Naive thymus-derived CD4-positive, alpha-beta T cell (primary cell): Measurements from ENCODE around the gene HSPA12B. TPM values are rescaled to one million over a fixed set of nuclear protein-coding genes. Genes with fewer than 3 reads are reported as not detected.
A peak's percentile ranks its signal among the peaks of the same experiment; 100 is the strongest.

Experiments used
- ATAC-seq: fragments of 150-1000 bp; cut with Tn5 transposase; 2 replicates; pipeline ENCODE4 v1.10.0; 2021; ENCODE audit warnings: mild to moderate bottlenecking, moderate library complexity
- CTCF ChIA-PET: fragments of 350-600 bp; sonication (Branson Sonifier 250); formaldehyde crosslinking; loops from one replicate; lab custom pipeline; 2021; ENCODE audit warnings: antibody characterized with exemption; lab: Charles Lee
- POLR2A ChIA-PET: fragments of 350-600 bp; sonication (Branson Sonifier 250); formaldehyde crosslinking; loops from one replicate; lab custom pipeline; 2021; ENCODE audit warnings: antibody characterized with exemption, inconsistent platforms; lab: Charles Lee
- DNase-seq, 9 donors: peaks; one replicate each; pipeline versions ENCODE4 v3.0.0 to v3.0.0-alpha.2; 2020 to 2022; ENCODE audit warnings: mixed read lengths in 1 of 9
- H3K27ac ChIP-seq: one replicate; pipeline ENCODE4 v1.7.0; 2013; ENCODE audit warnings: mild to moderate bottlenecking, low read depth, low read length, moderate library complexity
- H3K27me3 ChIP-seq, 2 donors: one replicate each; pipeline ENCODE4 v1.7.0; 2013; ENCODE audit warnings: low read length in 2 of 2, mild to moderate bottlenecking in 2 of 2, moderate library complexity in 2 of 2; ENCODE audit not compliant: control insufficient read depth in 2 of 2, insufficient read depth in 2 of 2
- H3K36me3 ChIP-seq, 3 experiments: 1 replicate in 2 of 3; 2 replicates in 1 of 3; pipeline ENCODE4 v1.7.0; 2013; ENCODE audit warnings: low read length in 3 of 3, mild to moderate bottlenecking in 3 of 3, moderate library complexity in 1 of 3; ENCODE audit not compliant: insufficient read depth in 3 of 3, control insufficient read depth in 2 of 3
- H3K4me1 ChIP-seq, 2 donors: one replicate each; pipeline ENCODE4 v1.7.0; 2013; ENCODE audit warnings: low read length in 2 of 2, mild to moderate bottlenecking in 2 of 2, moderate library complexity in 1 of 2; ENCODE audit not compliant: control insufficient read depth in 2 of 2, insufficient read depth in 2 of 2
- H3K4me3 ChIP-seq: 2 replicates; pipeline ENCODE4 v1.7.0; 2013; ENCODE audit warnings: mild to moderate bottlenecking, low read length
- H3K9me3 ChIP-seq, 3 experiments: 1 replicate in 2 of 3; 2 replicates in 1 of 3; pipeline ENCODE4 v1.7.0; 2013; ENCODE audit warnings: low read length in 3 of 3; ENCODE audit not compliant: control insufficient read depth in 2 of 3
- H3K27ac Mint-ChIP-seq, 9 donors: one replicate each; pipeline ENCODE4 v1.8.0; 2020 to 2022; ENCODE audit warnings: mixed read lengths in 9 of 9, mild to moderate bottlenecking in 8 of 9, moderate library complexity in 5 of 9, inconsistent platforms in 2 of 9
- H3K27me3 Mint-ChIP-seq, 5 donors: one replicate each; pipeline ENCODE4 v1.8.0; 2021 to 2022; ENCODE audit warnings: mixed read lengths in 5 of 5, mild to moderate bottlenecking in 1 of 5
- H3K36me3 Mint-ChIP-seq, 5 donors: one replicate each; pipeline ENCODE4 v1.8.0; 2020 to 2022; ENCODE audit warnings: mixed read lengths in 5 of 5, mild to moderate bottlenecking in 3 of 5, inconsistent platforms in 1 of 5
- H3K4me1 Mint-ChIP-seq, 7 donors: one replicate each; pipeline ENCODE4 v1.8.0; 2020 to 2022; ENCODE audit warnings: mixed read lengths in 7 of 7, mild to moderate bottlenecking in 3 of 7, inconsistent platforms in 1 of 7
- H3K4me3 Mint-ChIP-seq, 10 donors: one replicate each; pipeline ENCODE4 v1.8.0; 2020 to 2022; ENCODE audit warnings: mild to moderate bottlenecking in 10 of 10, mixed read lengths in 10 of 10, moderate library complexity in 6 of 10, inconsistent platforms in 2 of 10
- H3K9me3 Mint-ChIP-seq, 11 donors: one replicate each; pipeline ENCODE4 v1.8.0; 2020 to 2022; ENCODE audit warnings: mixed read lengths in 11 of 11, mild to moderate bottlenecking in 4 of 11, inconsistent platforms in 1 of 11, moderate library complexity in 1 of 11
- intact Hi-C, 2 donors: fragments of 100-400 bp; cut with micrococcal nuclease; formaldehyde crosslinking; loops; one replicate each; pipeline ENCODE4 v1.15.1; 2023
- polyA plus RNA-seq, 2 donors: library from polyadenylated mRNA; unstranded; fragments of 300-500 nt; fragmentation: Illumina TruSeq; gene quantifications; one replicate each; pipeline ENCODE4 v1.2.3, GENCODE V29; 2021
- total RNA-seq, 6 experiments: library from RNA in 5 of 6; stranded (reverse) in 5 of 6; gene quantifications; 1 replicate in 5 of 6; 2 replicates in 1 of 6; pipeline ENCODE4 v1.2.3 and lab custom pipeline; 2021 to 2026

Gene HSPA12B
- total and polyA plus RNA-seq, 7 experiments from 2014 or later = 0.09 to 0.20 TPM; not detected in 5

- ATAC-seq (no peak), DNase-seq (no peak)
- Histone ChIP-seq H3K9me3 (no peaks in the 10 kb centered on the region), H3K27ac (peak overlapping the region; percentile 100), H3K36me3 (no peaks in the 10 kb centered on the region), H3K4me1 (peaks cover 6 to 13% of the 10 kb centered on the region in 2 donors), H3K27me3 (no peaks in the 10 kb centered on the region), H3K4me3 (peak overlapping the region; percentile 96)
- ChIA-PET POLR2A (interaction anchor here (0.5 to 2.8 kb wide), 14 partner anchors 9 to 87 kb away, joined by 3 to 43 read pairs (median 9); partner anchors contain the start of genes AP5S1, CDC25B and CENPB), CTCF (interaction anchor here (1.0 to 4.0 kb wide), 6 partner anchors 8 to 318 kb away, joined by 3 to 24 read pairs (median 4); no protein-coding TSS in a partner anchor)
- Mint-ChIP-seq H3K4me1 (peaks cover 11 to 29% (median 21%) of the 10 kb centered on the region in 7 donors), H3K27ac (peak overlapping the region in 7 of 9 donors; percentile 38 to 81 (median 54)), H3K36me3 (no peaks in the 10 kb centered on the region), H3K9me3 (peaks cover 0 to 2% (median 0%) of the 10 kb centered on the region in 11 donors), H3K4me3 (peak overlapping the region; percentile 78 to 94 (median 88)), H3K27me3 (peaks cover 0 to 6% (median 0%) of the 10 kb centered on the region in 5 donors)
- intact Hi-C loops = loop anchor here (1.0 to 10.0 kb wide), 9 partner anchors 29 to 1358 kb away; partner anchors contain the start of genes MAVS (in 2 of the 2), AP5S1 (in 1 of the 2), CDC25B (in 1 of the 2) and CDS2 (in 1 of the 2)
Measured at GRCh38 chr20:3767110-3767426, 34.6 kb downstream of the HSPA12B start.

GRCh38 chr20:3767427-3768341 is 35.2 kb downstream of the HSPA12B start, which contains the start of gene ADISSP:
Gene ADISSP, minus strand, starts transcription at chr20:3767753. Its CDS starts 7,653 bp downstream, at chr20:3760100.
- ATAC-seq = peak; percentile 93
- peak within 1 kb of the TSS; percentile 89 to 98 (median 94) for H3K27ac Mint-ChIP-seq
- CTCF ChIA-PET = interaction anchor here (0.8 to 4.0 kb wide), 12 partner anchors 8 to 318 kb away, joined by 3 to 24 read pairs (median 4); no protein-coding TSS in a partner anchor

GRCh38 chr20:3768342-3769130 is 36.1 kb downstream of the HSPA12B start:
- peaks cover 0 to 6% (median 0%) of the 10 kb centered on the region in 5 donors for H3K27me3 Mint-ChIP-seq
- Histone ChIP-seq H3K4me3 (peak overlapping the region; percentile 96), H3K9me3 (no peaks in the 10 kb centered on the region), H3K27me3 (no peaks in the 10 kb centered on the region), H3K27ac (peak overlapping the region; percentile 100), H3K4me1 (peaks cover 6 to 13% of the 10 kb centered on the region in 2 donors), H3K36me3 (no peaks in the 10 kb centered on the region)
- peak overlapping the region; percentile 89 to 98 (median 94) for H3K27ac Mint-ChIP-seq
- CTCF ChIA-PET = interaction anchor here (0.6 to 4.0 kb wide), 14 partner anchors 9 to 317 kb away, joined by 3 to 24 read pairs (median 4); partner anchors contain the start of gene CENPB
- no peaks in the 10 kb centered on the region for H3K36me3 Mint-ChIP-seq
- POLR2A ChIA-PET = interaction anchor here (0.6 to 2.8 kb wide), 17 partner anchors 9 to 289 kb away, joined by 3 to 43 read pairs (median 8); partner anchors contain the start of genes AP5S1, CDC25B, CENPB and SPEF1
- ATAC-seq = peak; percentile 72
- H3K9me3 Mint-ChIP-seq = peaks cover 0 to 2% (median 0%) of the 10 kb centered on the region in 11 donors
- H3K4me3 Mint-ChIP-seq = peak overlapping the region; percentile 78 to 94 (median 90)
- peaks cover 11 to 29% (median 21%) of the 10 kb centered on the region in 7 donors for H3K4me1 Mint-ChIP-seq
- DNase-seq = peak; percentile 69 to 92 (median 86)
- intact Hi-C loops = loop anchor here (1.0 to 10.0 kb wide), 16 partner anchors 9 to 1356 kb away; partner anchors contain the start of genes CENPB (in 2 of the 2), PANK2 (in 2 of the 2), AP5S1 (in 1 of the 2) and CDC25B (in 1 of the 2)

More at GRCh38 chr20:3767427-3768341, 35.2 kb downstream of the HSPA12B start, which contains the start of gene ADISSP:
- no peaks in the 10 kb centered on the region for H3K9me3 ChIP-seq
- Mint-ChIP-seq H3K9me3 (peaks cover 0 to 2% (median 0%) of the 10 kb centered on the region in 11 donors), H3K27me3 (peaks cover 0 to 6% (median 0%) of the 10 kb centered on the region in 5 donors), H3K36me3 (no peaks in the 10 kb centered on the region), H3K4me3 (peak within 1 kb of the TSS; percentile 78 to 94 (median 90)), H3K4me1 (peaks cover 11 to 29% (median 21%) of the 10 kb centered on the region in 7 donors)
- DNase-seq = peak; percentile 92 to 98 (median 94)
- no peaks in the 10 kb centered on the region for H3K27me3 ChIP-seq
- H3K27ac ChIP-seq = peak within 1 kb of the TSS; percentile 100
- peak within 1 kb of the TSS; percentile 96 for H3K4me3 ChIP-seq
- no peaks in the 10 kb centered on the region for H3K36me3 ChIP-seq
- peaks cover 6 to 13% of the 10 kb centered on the region in 2 donors for H3K4me1 ChIP-seq
- intact Hi-C loops = loop anchor here (1.0 to 10.0 kb wide), 18 partner anchors 10 to 1357 kb away; partner anchors contain the start of genes AP5S1 (in 2 of the 2), CDC25B (in 2 of the 2), CENPB (in 2 of the 2) and MAVS (in 2 of the 2)
- POLR2A ChIA-PET = interaction anchor here (0.5 to 2.8 kb wide), 23 partner anchors 8 to 90 kb away, joined by 3 to 43 read pairs (median 5); partner anchors contain the start of genes AP5S1, CDC25B, CENPB and SPEF1

- Histone ChIP-seq H3K27ac (no peak overlapping the region), H3K4me3 (no peak overlapping the region), H3K36me3 (no peaks in the 10 kb centered on the region), H3K9me3 (no peaks in the 10 kb centered on the region), H3K4me1 (peaks cover 6 to 10% of the 10 kb centered on the region in 2 donors), H3K27me3 (no peaks in the 10 kb centered on the region)
- peaks cover 0 to 2% (median 0%) of the 10 kb centered on the region in 11 donors for H3K9me3 Mint-ChIP-seq
- POLR2A ChIA-PET = interaction anchor here (1.4 kb wide), 1 partner anchor 10 kb away, joined by 4 read pairs; the partner anchor contains the start of gene SPEF1
- intact Hi-C loops = no loop called here
- DNase-seq = no peak
- no peak overlapping the region for H3K4me3 Mint-ChIP-seq
- no peaks in the 10 kb centered on the region for H3K36me3 Mint-ChIP-seq
- ATAC-seq = no peak
- CTCF ChIA-PET = no interaction called here
- peak overlapping the region in 1 of 9 donors; percentile 38 for H3K27ac Mint-ChIP-seq
- peaks cover 0 to 6% (median 0%) of the 10 kb centered on the region in 5 donors for H3K27me3 Mint-ChIP-seq
- peaks cover 0 to 21% (median 14%) of the 10 kb centered on the region in 7 donors for H3K4me1 Mint-ChIP-seq
Measured at GRCh38 chr20:3771552-3772058, 39.1 kb downstream of the HSPA12B start.

- H3K27me3 Mint-ChIP-seq = peaks cover 0 to 32% (median 0%) of the 10 kb centered on the region in 5 donors
- DNase-seq (no peak), ATAC-seq (no peak)
- Histone ChIP-seq H3K27me3 (no peaks in the 10 kb centered on the region), H3K4me3 (no peak overlapping the region), H3K9me3 (no peaks in the 10 kb centered on the region), H3K36me3 (no peaks in the 10 kb centered on the region), H3K4me1 (peaks cover 0 to 6% of the 10 kb centered on the region in 2 donors), H3K27ac (no peak overlapping the region)
- ChIA-PET POLR2A (interaction anchor here (0.9 kb wide), 1 partner anchor 8 kb away, joined by 3 read pairs; the partner anchor contains the start of gene ADISSP), CTCF (interaction anchor here (0.6 to 0.7 kb wide), 2 partner anchors 25 to 545 kb away, joined by 3 read pairs; no protein-coding TSS in a partner anchor)
- peaks cover 0 to 6% (median 0%) of the 10 kb centered on the region in 5 donors for H3K36me3 Mint-ChIP-seq
- peak overlapping the region in 2 of 10 donors; percentile 49 to 65 for H3K4me3 Mint-ChIP-seq
- H3K4me1 Mint-ChIP-seq = peaks cover 0 to 15% (median 13%) of the 10 kb centered on the region in 7 donors
- peak overlapping the region in 1 of 9 donors; percentile 65 for H3K27ac Mint-ChIP-seq
- peaks cover 0 to 2% (median 0%) of the 10 kb centered on the region in 11 donors for H3K9me3 Mint-ChIP-seq
- intact Hi-C loops = no loop called here
Measured at GRCh38 chr20:3775457-3776108, 43.1 kb downstream of the HSPA12B start.
